HCT116 (cell line): ENCODE results near the gene SEC61A2.
A peak's percentile ranks its signal among the peaks of the same experiment; 100 is the strongest.

Experiments used
- CEBPB ChIP-seq: IDR thresholded peaks from 2 replicates; pipeline ENCODE4 v1.6.1; 2012; ENCODE audit warnings: low read depth
- EZH2 ChIP-seq: fragments of 200-600 bp; sonication (generic); IDR thresholded peaks from 2 replicates; pipeline ENCODE4 v1.6.1; 2017; ENCODE audit warnings: antibody characterized with exemption, mixed run types
- POLR2A ChIP-seq: IDR thresholded peaks from 2 replicates; pipeline ENCODE4 v1.7.0; 2011; ENCODE audit warnings: borderline replicate concordance; ENCODE audit not compliant: insufficient read depth, insufficient read length; ENCODE audit errors: extremely low read depth
- SIN3A ChIP-seq: IDR thresholded peaks from 2 replicates; pipeline ENCODE4 v1.6.1; 2012; ENCODE audit warnings: low read depth
- SRF ChIP-seq: IDR thresholded peaks from 2 replicates; pipeline ENCODE4 v1.6.1; 2012; ENCODE audit warnings: low read depth
- TF ChIP-seq, protein P1 (sequence below), 3 experiments: fragments of 200-600 bp in 1 of 3; sonication (generic) in 1 of 3; IDR thresholded peaks in 2 of 3; conservative IDR thresholded peaks in 1 of 3; 2 replicates each; pipeline ENCODE4 v1.5.1; 2012 to 2017; ENCODE audit warnings: low read depth in 2 of 3, low read length in 2 of 3, antibody characterized with exemption in 1 of 3, borderline replicate concordance in 1 of 3, control low read depth in 1 of 3, mild to moderate bottlenecking in 1 of 3, mixed read lengths in 1 of 3, mixed run types in 1 of 3, moderate library complexity in 1 of 3; ENCODE audit not compliant: insufficient read depth in 1 of 3
- TF ChIP-seq, protein P2 (sequence below): IDR thresholded peaks from 2 replicates; pipeline ENCODE4 v1.6.1; 2012

DNA sequence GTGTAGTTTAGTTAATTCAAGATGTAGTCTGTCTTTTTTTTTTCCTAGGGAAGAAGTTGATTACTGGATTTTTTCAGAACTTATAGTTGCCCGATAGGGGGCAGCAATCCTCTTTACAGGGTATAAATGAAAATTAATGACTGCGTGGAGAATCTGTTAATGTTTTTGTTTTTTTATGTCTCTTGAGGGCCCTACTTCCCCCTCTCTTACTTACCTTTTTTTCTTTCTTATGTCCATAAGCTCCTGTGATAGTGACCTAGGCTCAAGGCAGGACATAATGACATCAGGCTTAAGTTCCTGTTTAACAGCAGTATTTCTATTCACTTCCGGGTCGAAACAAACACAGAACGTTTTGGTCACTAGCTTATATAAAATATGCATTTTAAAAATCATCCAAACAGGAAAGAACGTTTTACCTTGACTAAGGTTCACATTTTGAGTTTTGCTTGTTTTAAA lies 85.3 kb downstream of the SEC61A2 start:
- TF ChIP-seq, protein P1, sequence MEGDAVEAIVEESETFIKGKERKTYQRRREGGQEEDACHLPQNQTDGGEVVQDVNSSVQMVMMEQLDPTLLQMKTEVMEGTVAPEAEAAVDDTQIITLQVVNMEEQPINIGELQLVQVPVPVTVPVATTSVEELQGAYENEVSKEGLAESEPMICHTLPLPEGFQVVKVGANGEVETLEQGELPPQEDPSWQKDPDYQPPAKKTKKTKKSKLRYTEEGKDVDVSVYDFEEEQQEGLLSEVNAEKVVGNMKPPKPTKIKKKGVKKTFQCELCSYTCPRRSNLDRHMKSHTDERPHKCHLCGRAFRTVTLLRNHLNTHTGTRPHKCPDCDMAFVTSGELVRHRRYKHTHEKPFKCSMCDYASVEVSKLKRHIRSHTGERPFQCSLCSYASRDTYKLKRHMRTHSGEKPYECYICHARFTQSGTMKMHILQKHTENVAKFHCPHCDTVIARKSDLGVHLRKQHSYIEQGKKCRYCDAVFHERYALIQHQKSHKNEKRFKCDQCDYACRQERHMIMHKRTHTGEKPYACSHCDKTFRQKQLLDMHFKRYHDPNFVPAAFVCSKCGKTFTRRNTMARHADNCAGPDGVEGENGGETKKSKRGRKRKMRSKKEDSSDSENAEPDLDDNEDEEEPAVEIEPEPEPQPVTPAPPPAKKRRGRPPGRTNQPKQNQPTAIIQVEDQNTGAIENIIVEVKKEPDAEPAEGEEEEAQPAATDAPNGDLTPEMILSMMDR (IDR thresholded peaks at IDR 0.05 in 2 of 3, conservative IDR thresholded peaks at IDR 0.05 in 1 of 3; ENCODE audit: borderline replicate concordance in 1 of 3, insufficient read depth in 1 of 3, low read depth in 2 of 3, low read length in 2 of 3), result peak; percentile 48 to 83 (median 64); a peak in 5 of 6 replicates
- TF ChIP-seq SIN3A (no peak), POLR2A (no peak), SRF (no peak), CEBPB (no peak), EZH2 (no peak)
- TF ChIP-seq, protein P2, sequence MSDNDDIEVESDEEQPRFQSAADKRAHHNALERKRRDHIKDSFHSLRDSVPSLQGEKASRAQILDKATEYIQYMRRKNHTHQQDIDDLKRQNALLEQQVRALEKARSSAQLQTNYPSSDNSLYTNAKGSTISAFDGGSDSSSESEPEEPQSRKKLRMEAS, result no peak
